ENCODE data around the gene EFNA5.

GRCh38 chr5:107590686-107591085 lies 80.1 kb downstream of the EFNA5 start:
- TF ChIP-seq EZH2 (IDR thresholded peaks at IDR 0.05; ENCODE audit: borderline replicate concordance): no peak
- TF ChIP-seq CTCF (IDR thresholded peaks at IDR 0.05; ENCODE audit: poor library complexity): no peak
- TF ChIP-seq EZH2phosphoT487 (IDR thresholded peaks at IDR 0.05; ENCODE audit: low read depth, severe bottlenecking, unreplicated experiment): no peak
